Fibroblast of skin of back (primary cell): Measurements from ENCODE around the gene LINGO3.

Experiments
- DNase-seq: peaks from one replicate; pipeline ENCODE4 v3.0.0-alpha.2; 2013

Gene LINGO3

GRCh38 chr19:2339644-2340310, 31.8 kb upstream of the LINGO3 start:
- DNase-seq = no peak

GRCh38 chr19:2338751-2339643, 31.0 kb upstream of the LINGO3 start:
- no peak for DNase-seq

GRCh38 chr19:2338055-2338615, 30.2 kb upstream of the LINGO3 start:
- DNase-seq = no peak

GRCh38 chr19:2337329-2337707, 29.4 kb upstream of the LINGO3 start:
- DNase-seq = peak; percentile 45

GRCh38 chr19:2336528-2337328, 28.8 kb upstream of the LINGO3 start:
- DNase-seq = no peak

- DNase-seq = no peak
Measured at GRCh38 chr19:2335848-2336247, 27.9 kb upstream of the LINGO3 start.

GRCh38 chr19:2334986-2335846, 27.3 kb upstream of the LINGO3 start:
- no peak for DNase-seq

GRCh38 chr19:2334426-2334825, 26.5 kb upstream of the LINGO3 start:
- DNase-seq = no peak

- DNase-seq = no peak
Measured at GRCh38 chr19:2333807-2334211, 25.9 kb upstream of the LINGO3 start.

- no peak for DNase-seq
Measured at GRCh38 chr19:2333027-2333806, 25.3 kb upstream of the LINGO3 start.

GRCh38 chr19:2332341-2333026, 24.5 kb upstream of the LINGO3 start:
- DNase-seq = peak; percentile 51

- DNase-seq = no peak
Measured at GRCh38 chr19:2331601-2332246, 23.8 kb upstream of the LINGO3 start.

GRCh38 chr19:2330632-2331284, 22.8 kb upstream of the LINGO3 start:
- DNase-seq = no peak

- no peak for DNase-seq
Measured at GRCh38 chr19:2330255-2330631, 22.3 kb upstream of the LINGO3 start.

GRCh38 chr19:2329501-2329916, 21.6 kb upstream of the LINGO3 start:
- DNase-seq = no peak

GRCh38 chr19:2329149-2329478, 21.2 kb upstream of the LINGO3 start:
- DNase-seq = no peak

- peak; percentile 88 for DNase-seq
Measured at GRCh38 chr19:2328401-2329148, 20.6 kb upstream of the LINGO3 start, which contains the start of the genes LSM7 and SPPL2B. Gene LSM7, minus strand, starts transcription at chr19:2328586. Its CDS starts 20 bp downstream, at chr19:2328566. Gene SPPL2B, plus strand, starts transcription at chr19:2328684. Its CDS starts 26 bp downstream, at chr19:2328710.

- DNase-seq = peak; percentile 93
Measured at GRCh38 chr19:2327773-2328400, 19.9 kb upstream of the LINGO3 start.
